Panc1 (cell line): ENCODE measurements around the gene FOXK2. TPM values are rescaled to one million over a fixed set of nuclear protein-coding genes. Genes with fewer than 3 reads are reported as not detected.

ENCODE experiments used
- ATAC-seq: fragments of 200-7000 bp; cut with Tn5 transposase; 2 replicates; pipeline ENCODE4 v1.9.1; 2020; ENCODE audit warnings: mild to moderate bottlenecking, moderate library complexity
- BruUV-seq: library from RNA; stranded (reverse); fragments of 400-500 nt; replicated peaks from 2 replicates; lab custom pipeline; 2021; lab: Mats Ljungman, UMichigan
- CTCF ChIA-PET: fragments of 300-600 bp; sonication (Branson Sonifier 250); formaldehyde crosslinking; loops from one replicate; lab custom pipeline; 2022; ENCODE audit warnings: antibody characterized with exemption; lab: Charles Lee
- POLR2A ChIA-PET: fragments of 300-600 bp; sonication (Branson Sonifier 250); formaldehyde crosslinking; loops from one replicate; lab custom pipeline; 2022; ENCODE audit warnings: antibody characterized with exemption; lab: Charles Lee
- DNase-seq: peaks from one replicate; pipeline ENCODE4 v3.0.0-alpha.2; 2010; ENCODE audit warnings: low read depth, low spot score
- H3K27ac ChIP-seq: 2 replicates; pipeline ENCODE4 v1.5.1; 2011; ENCODE audit warnings: mild to moderate bottlenecking, low read length, inconsistent platforms
- H3K27me3 ChIP-seq: fragments of 200-500 bp; sonication (Bioruptor generic); 2 replicates; pipeline ENCODE4 v1.6.0; 2014; ENCODE audit warnings: low read length, inconsistent platforms; ENCODE audit not compliant: control insufficient read depth, insufficient read depth
- H3K36me3 ChIP-seq: fragments of 200-500 bp; sonication (Bioruptor generic); 2 replicates; pipeline ENCODE4 v1.5.1; 2014; ENCODE audit warnings: inconsistent platforms, mild to moderate bottlenecking, low read length, moderate library complexity; ENCODE audit not compliant: control insufficient read depth, insufficient read depth
- H3K4me1 ChIP-seq: 2 replicates; pipeline ENCODE4 v1.5.1; 2011; ENCODE audit warnings: inconsistent platforms, mild to moderate bottlenecking, low read length, moderate library complexity; ENCODE audit not compliant: control insufficient read depth, insufficient read depth
- H3K4me3 ChIP-seq, 2 experiments: 2 replicates each; pipeline ENCODE4 v1.5.1; 2011 to 2012; ENCODE audit warnings: low read depth in 2 of 2, low read length in 2 of 2, mild to moderate bottlenecking in 2 of 2, inconsistent platforms in 1 of 2, moderate library complexity in 1 of 2
- H3K9me3 ChIP-seq: fragments of 200-500 bp; sonication (Bioruptor generic); 2 replicates; pipeline ENCODE4 v1.5.1; 2014; ENCODE audit warnings: low read depth, mild to moderate bottlenecking, inconsistent platforms, low read length, moderate library complexity; ENCODE audit not compliant: control insufficient read depth, insufficient read depth
- POLR2AphosphoS5 ChIP-seq: IDR thresholded peaks from 2 replicates; pipeline ENCODE4 v1.6.1; 2012; ENCODE audit warnings: mild to moderate bottlenecking, low read depth, low read length, moderate library complexity
- SIN3A ChIP-seq: IDR thresholded peaks from 2 replicates; pipeline ENCODE4 v1.6.1; 2012; ENCODE audit warnings: low read depth, mild to moderate bottlenecking, low read length, moderate library complexity, borderline replicate concordance; ENCODE audit not compliant: insufficient read depth
- TCF7L2 ChIP-seq: IDR thresholded peaks from 2 replicates; pipeline ENCODE4 v1.6.1; 2011; ENCODE audit warnings: mild to moderate bottlenecking, low read depth, low read length, inconsistent platforms
- in situ Hi-C: cut with HindIII; loops from 2 replicates; pipeline ENCODE4 v1.10.0; 2016; ENCODE audit warnings: low sequenced_read_pairs, low pct_unique_long_range_greater_than_20kb
- intact Hi-C: fragments of 100-400 bp; cut with micrococcal nuclease; formaldehyde crosslinking; loops from one replicate; pipeline ENCODE4 v1.10.0; 2022; ENCODE audit not compliant: unreplicated experiment
- total RNA-seq: library from RNA; stranded (reverse); gene quantifications from one replicate; pipeline ENCODE4 v1.2.1, GENCODE V29; 2021; ENCODE audit not compliant: unreplicated experiment
- TF ChIP-seq, protein P1 (sequence below), 2 experiments: IDR thresholded peaks; 2 replicates each; pipeline ENCODE4 v1.6.1; 2011 to 2012; ENCODE audit warnings: low read depth in 2 of 2, control low read depth in 1 of 2, low read length in 1 of 2, mild to moderate bottlenecking in 1 of 2, moderate library complexity in 1 of 2; ENCODE audit not compliant: insufficient read depth in 1 of 2
- TF ChIP-seq, protein P2 (sequence below): fragments of 450-650 bp; IDR thresholded peaks from 2 replicates; pipeline ENCODE4 v1.5.1; 2017; ENCODE audit warnings: mild to moderate bottlenecking

The FOXK2 gene
- total RNA-seq, 1 experiment from 2014 or later, result 143 TPM

DNA sequence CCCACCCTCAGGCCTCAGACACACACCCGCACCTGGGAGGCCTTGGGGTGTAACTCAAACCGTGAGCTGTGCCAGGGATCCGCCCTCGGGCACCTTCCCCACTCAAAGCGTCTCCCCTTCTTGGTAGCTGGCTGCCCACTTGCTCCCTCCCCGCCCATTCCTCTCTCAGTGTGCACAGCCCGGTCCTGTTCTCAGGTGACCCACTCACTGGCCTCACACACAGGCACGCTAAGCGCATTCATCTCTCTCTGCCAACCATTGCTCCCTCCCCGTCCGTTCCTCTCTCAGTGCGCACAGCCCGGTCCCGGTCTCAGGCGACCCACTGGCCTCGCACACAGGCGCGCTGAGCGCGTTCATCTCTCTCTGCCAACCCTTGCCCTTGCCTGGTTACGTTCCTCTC is 107.9 kb downstream of the FOXK2 start:
- in situ Hi-C loops, result no loop called here

DNA sequence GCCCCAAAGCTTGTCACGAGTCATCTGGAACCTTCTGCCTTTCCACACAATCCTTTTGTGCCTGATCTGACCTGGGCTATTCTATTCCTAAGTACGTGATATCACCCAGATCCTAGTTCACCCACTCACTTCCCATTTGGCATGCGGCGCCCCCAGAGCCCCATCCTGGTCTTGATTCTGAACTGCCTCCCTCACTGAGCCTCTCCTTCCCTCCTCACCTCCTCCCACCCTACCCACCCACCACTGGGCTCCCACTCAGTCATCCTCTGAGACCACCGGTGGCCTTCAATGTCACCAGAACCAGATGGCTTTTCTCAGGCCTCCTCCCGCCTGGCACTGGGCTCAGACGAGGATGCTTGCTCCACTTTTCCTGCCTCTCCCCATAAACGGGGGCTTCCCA is 110.2 kb downstream of the FOXK2 start:
- CTCF ChIA-PET, result no interaction called here
- Histone ChIP-seq H3K36me3 (peaks cover 8% of the 10 kb centered on the region), H3K27ac (no peak overlapping the region), H3K27me3 (no peaks in the 10 kb centered on the region), H3K9me3 (no peaks in the 10 kb centered on the region), H3K4me3 (no peak overlapping the region), H3K4me1 (no peaks in the 10 kb centered on the region)
- in situ Hi-C loops, result no loop called here
- no TSS peak for BruUV-seq
- DNase-seq (no peak), ATAC-seq (no peak)
- TF ChIP-seq POLR2AphosphoS5 (no peak), SIN3A (no peak), TCF7L2 (no peak)
- TF ChIP-seq, protein P1, sequence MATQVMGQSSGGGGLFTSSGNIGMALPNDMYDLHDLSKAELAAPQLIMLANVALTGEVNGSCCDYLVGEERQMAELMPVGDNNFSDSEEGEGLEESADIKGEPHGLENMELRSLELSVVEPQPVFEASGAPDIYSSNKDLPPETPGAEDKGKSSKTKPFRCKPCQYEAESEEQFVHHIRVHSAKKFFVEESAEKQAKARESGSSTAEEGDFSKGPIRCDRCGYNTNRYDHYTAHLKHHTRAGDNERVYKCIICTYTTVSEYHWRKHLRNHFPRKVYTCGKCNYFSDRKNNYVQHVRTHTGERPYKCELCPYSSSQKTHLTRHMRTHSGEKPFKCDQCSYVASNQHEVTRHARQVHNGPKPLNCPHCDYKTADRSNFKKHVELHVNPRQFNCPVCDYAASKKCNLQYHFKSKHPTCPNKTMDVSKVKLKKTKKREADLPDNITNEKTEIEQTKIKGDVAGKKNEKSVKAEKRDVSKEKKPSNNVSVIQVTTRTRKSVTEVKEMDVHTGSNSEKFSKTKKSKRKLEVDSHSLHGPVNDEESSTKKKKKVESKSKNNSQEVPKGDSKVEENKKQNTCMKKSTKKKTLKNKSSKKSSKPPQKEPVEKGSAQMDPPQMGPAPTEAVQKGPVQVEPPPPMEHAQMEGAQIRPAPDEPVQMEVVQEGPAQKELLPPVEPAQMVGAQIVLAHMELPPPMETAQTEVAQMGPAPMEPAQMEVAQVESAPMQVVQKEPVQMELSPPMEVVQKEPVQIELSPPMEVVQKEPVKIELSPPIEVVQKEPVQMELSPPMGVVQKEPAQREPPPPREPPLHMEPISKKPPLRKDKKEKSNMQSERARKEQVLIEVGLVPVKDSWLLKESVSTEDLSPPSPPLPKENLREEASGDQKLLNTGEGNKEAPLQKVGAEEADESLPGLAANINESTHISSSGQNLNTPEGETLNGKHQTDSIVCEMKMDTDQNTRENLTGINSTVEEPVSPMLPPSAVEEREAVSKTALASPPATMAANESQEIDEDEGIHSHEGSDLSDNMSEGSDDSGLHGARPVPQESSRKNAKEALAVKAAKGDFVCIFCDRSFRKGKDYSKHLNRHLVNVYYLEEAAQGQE (IDR thresholded peaks at IDR 0.05; ENCODE audit: insufficient read depth in 1 of 2, low read depth in 2 of 2, low read length in 1 of 2), result no peak
- TF ChIP-seq, protein P2, sequence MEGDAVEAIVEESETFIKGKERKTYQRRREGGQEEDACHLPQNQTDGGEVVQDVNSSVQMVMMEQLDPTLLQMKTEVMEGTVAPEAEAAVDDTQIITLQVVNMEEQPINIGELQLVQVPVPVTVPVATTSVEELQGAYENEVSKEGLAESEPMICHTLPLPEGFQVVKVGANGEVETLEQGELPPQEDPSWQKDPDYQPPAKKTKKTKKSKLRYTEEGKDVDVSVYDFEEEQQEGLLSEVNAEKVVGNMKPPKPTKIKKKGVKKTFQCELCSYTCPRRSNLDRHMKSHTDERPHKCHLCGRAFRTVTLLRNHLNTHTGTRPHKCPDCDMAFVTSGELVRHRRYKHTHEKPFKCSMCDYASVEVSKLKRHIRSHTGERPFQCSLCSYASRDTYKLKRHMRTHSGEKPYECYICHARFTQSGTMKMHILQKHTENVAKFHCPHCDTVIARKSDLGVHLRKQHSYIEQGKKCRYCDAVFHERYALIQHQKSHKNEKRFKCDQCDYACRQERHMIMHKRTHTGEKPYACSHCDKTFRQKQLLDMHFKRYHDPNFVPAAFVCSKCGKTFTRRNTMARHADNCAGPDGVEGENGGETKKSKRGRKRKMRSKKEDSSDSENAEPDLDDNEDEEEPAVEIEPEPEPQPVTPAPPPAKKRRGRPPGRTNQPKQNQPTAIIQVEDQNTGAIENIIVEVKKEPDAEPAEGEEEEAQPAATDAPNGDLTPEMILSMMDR, result no peak
- intact Hi-C loops, result no loop called here
- POLR2A ChIA-PET, result no interaction called here

More for the DNA sequence above, 107.9 kb downstream of the FOXK2 start:
- ATAC-seq, result no peak; the same call in 1 of the 2 replicates
- no peak overlapping the region for H3K27ac ChIP-seq
- TF ChIP-seq, protein P2, result no peak
- no peak for TF ChIP-seq SIN3A
- TF ChIP-seq TCF7L2, result no peak
- TF ChIP-seq POLR2AphosphoS5, result no peak
- TF ChIP-seq, protein P1 (IDR thresholded peaks at IDR 0.05; ENCODE audit: insufficient read depth in 1 of 2, low read depth in 2 of 2, low read length in 1 of 2), result no peak
- DNase-seq, result no peak
- intact Hi-C loops, result no loop called here
- BruUV-seq, result no TSS peak
- no peak overlapping the region for H3K4me3 ChIP-seq
- POLR2A ChIA-PET, result no interaction called here
- H3K36me3 ChIP-seq, result peaks cover 12% of the 10 kb centered on the region
- CTCF ChIA-PET, result interaction anchor here (0.6 kb wide), 1 partner anchor 134 kb away, joined by 4 read pairs; no protein-coding TSS in a partner anchor
- H3K27me3 ChIP-seq, result no peaks in the 10 kb centered on the region
- H3K4me1 ChIP-seq, result no peaks in the 10 kb centered on the region
- H3K9me3 ChIP-seq, result no peaks in the 10 kb centered on the region
